ENCODE results near the gene TMEM255B.

GRCh38 chr13:113734099-113734825 lies 24.8 kb upstream of the TMEM255B start:
- TF ChIP-seq CTCF (IDR thresholded peaks at IDR 0.05 in 2 of 3, conservative IDR thresholded peaks at IDR 0.05 in 1 of 3; ENCODE audit: borderline replicate concordance in 1 of 3, insufficient read depth in 1 of 3, low read depth in 2 of 3, low read length in 2 of 3) = no peak
- no peak for TF ChIP-seq EZH2 (IDR thresholded peaks at IDR 0.05)
- no peak for TF ChIP-seq ELF1 (IDR thresholded peaks at IDR 0.05; ENCODE audit: borderline replicate concordance, low read depth)
- TF ChIP-seq EZH2phosphoT487 (IDR thresholded peaks at IDR 0.05; ENCODE audit: borderline replicate concordance) = no peak
- no peak for TF ChIP-seq POLR2A (IDR thresholded peaks at IDR 0.05; ENCODE audit: borderline replicate concordance, extremely low read depth, insufficient read depth, insufficient read length)
